ENCODE measurements around the gene TRPV6.

DNA sequence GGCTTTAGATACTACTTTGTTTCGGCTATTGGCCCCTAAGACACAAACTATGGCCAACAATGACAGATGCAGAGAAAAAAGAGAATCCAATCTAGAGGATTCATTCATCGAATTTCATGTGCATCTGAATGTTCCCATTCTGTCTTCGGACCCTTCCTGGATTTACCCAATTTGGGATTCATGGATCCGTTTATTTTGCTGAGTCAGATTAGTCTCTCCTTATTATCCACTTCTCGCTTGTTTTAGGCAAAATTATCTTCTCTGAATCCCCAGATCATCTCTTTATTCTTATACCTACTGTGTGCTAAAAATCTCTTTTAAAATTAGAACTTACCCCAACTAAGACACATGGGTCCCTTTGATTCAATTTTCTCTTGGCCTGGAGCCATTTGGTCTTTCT, 6.5 kb downstream of the TRPV6 start:
- TF ChIP-seq, protein P1, sequence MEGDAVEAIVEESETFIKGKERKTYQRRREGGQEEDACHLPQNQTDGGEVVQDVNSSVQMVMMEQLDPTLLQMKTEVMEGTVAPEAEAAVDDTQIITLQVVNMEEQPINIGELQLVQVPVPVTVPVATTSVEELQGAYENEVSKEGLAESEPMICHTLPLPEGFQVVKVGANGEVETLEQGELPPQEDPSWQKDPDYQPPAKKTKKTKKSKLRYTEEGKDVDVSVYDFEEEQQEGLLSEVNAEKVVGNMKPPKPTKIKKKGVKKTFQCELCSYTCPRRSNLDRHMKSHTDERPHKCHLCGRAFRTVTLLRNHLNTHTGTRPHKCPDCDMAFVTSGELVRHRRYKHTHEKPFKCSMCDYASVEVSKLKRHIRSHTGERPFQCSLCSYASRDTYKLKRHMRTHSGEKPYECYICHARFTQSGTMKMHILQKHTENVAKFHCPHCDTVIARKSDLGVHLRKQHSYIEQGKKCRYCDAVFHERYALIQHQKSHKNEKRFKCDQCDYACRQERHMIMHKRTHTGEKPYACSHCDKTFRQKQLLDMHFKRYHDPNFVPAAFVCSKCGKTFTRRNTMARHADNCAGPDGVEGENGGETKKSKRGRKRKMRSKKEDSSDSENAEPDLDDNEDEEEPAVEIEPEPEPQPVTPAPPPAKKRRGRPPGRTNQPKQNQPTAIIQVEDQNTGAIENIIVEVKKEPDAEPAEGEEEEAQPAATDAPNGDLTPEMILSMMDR (IDR thresholded peaks at IDR 0.05): no peak
- TF ChIP-seq POLR2A (IDR thresholded peaks at IDR 0.05): no peak

Data from ovary (tissue), 3 donors.